ENCODE results near the gene ZNFX1.

DNA sequence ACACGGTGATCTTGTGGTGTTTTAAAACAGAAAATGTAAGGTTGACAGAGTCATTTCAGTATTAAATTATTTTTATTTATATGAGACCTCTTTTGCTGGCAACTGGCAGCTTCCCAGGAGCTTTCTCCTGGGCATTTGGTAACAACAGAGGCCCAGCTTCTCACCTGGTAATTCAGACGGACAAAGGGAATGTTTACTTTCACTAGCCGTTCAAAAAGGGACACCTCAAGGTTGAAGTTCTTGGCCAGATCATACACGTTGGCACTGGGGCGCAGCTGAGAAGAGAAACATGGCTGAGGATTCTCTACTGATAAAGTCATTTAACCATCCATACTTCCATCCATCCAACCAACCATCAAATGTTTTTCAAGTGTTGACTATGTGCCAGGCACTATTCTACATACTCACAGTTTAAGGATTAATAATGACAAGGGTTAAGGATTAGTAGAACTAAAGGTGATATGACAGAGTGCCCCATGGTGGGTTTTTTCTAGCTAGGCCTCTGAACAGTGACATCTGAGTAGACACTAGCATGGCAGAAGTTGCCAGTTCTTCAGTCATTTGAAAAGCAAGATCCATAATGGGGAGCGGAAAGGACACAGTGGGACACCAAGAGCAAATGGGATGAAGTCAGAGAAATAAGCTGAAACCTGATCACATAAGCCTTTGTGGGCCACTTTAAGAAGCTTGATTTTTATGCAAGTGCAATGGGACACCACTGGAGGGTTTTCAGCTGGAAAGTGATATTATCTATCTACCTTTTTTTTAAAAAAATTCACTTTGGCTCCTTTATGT, 25.1 kb downstream of the ZNFX1 start:
- no peak for TF ChIP-seq POLR2A (IDR thresholded peaks at IDR 0.05)
- TF ChIP-seq, protein P1, sequence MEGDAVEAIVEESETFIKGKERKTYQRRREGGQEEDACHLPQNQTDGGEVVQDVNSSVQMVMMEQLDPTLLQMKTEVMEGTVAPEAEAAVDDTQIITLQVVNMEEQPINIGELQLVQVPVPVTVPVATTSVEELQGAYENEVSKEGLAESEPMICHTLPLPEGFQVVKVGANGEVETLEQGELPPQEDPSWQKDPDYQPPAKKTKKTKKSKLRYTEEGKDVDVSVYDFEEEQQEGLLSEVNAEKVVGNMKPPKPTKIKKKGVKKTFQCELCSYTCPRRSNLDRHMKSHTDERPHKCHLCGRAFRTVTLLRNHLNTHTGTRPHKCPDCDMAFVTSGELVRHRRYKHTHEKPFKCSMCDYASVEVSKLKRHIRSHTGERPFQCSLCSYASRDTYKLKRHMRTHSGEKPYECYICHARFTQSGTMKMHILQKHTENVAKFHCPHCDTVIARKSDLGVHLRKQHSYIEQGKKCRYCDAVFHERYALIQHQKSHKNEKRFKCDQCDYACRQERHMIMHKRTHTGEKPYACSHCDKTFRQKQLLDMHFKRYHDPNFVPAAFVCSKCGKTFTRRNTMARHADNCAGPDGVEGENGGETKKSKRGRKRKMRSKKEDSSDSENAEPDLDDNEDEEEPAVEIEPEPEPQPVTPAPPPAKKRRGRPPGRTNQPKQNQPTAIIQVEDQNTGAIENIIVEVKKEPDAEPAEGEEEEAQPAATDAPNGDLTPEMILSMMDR (IDR thresholded peaks at IDR 0.05), result no peak
